ENCODE data around the gene OR5B2.

DNA sequence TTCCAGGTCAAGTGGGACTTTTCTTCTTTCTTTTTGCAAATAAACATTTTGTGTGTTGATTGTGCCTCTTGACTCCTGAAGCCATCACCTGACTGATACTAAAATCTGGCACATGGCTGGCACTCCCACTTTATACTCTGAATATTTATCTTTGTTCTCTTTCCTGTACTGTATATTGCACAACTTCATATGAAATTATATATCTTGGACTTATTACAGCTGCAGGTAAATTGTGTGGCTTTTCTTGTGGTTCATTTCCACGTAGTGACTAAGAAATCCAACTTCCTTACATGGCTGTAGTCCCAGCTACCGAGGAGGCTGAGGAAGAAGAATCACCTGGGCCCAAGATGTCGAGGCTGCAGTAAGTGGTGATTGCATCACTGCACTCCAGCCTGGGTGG lies 37.8 kb upstream of the OR5B2 start:
- TF ChIP-seq, protein P1, sequence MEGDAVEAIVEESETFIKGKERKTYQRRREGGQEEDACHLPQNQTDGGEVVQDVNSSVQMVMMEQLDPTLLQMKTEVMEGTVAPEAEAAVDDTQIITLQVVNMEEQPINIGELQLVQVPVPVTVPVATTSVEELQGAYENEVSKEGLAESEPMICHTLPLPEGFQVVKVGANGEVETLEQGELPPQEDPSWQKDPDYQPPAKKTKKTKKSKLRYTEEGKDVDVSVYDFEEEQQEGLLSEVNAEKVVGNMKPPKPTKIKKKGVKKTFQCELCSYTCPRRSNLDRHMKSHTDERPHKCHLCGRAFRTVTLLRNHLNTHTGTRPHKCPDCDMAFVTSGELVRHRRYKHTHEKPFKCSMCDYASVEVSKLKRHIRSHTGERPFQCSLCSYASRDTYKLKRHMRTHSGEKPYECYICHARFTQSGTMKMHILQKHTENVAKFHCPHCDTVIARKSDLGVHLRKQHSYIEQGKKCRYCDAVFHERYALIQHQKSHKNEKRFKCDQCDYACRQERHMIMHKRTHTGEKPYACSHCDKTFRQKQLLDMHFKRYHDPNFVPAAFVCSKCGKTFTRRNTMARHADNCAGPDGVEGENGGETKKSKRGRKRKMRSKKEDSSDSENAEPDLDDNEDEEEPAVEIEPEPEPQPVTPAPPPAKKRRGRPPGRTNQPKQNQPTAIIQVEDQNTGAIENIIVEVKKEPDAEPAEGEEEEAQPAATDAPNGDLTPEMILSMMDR (IDR thresholded peaks at IDR 0.05; ENCODE audit: poor library complexity), result no peak
- TF ChIP-seq EZH2 (IDR thresholded peaks at IDR 0.05; ENCODE audit: borderline replicate concordance) (no peak), EZH2phosphoT487 (IDR thresholded peaks at IDR 0.05; ENCODE audit: low read depth, severe bottlenecking, unreplicated experiment) (no peak)

Data from hepatocyte (in vitro differentiated cells).